Large intestine (tissue), 12 donors: Measurements from ENCODE around the gene PANX2. TPM values are rescaled to one million over a fixed set of nuclear protein-coding genes. Genes with fewer than 3 reads are reported as not detected.
"Not testable (repeated sequence)": the region's sequence is repeated elsewhere in the genome, so short reads cannot be mapped to it uniquely, and the experiment has no call there.

Source experiments
- DNase-seq, 2 donors: peaks; one replicate each; pipeline versions ENCODE4 v3.0.0 to v3.0.0-alpha.2; 2013
- H3K27ac ChIP-seq: one replicate; pipeline ENCODE4 v1.5.1; 2013; ENCODE audit warnings: low read length
- H3K27me3 ChIP-seq: 2 replicates; pipeline ENCODE4 v1.6.1; 2013; ENCODE audit warnings: low read length; ENCODE audit not compliant: control insufficient read depth, insufficient read depth
- H3K36me3 ChIP-seq: 2 replicates; pipeline ENCODE4 v1.6.1; 2013; ENCODE audit warnings: low read length; ENCODE audit not compliant: control insufficient read depth, insufficient read depth
- H3K4me1 ChIP-seq: one replicate; pipeline ENCODE4 v1.6.1; 2013; ENCODE audit warnings: low read length; ENCODE audit not compliant: control insufficient read depth, insufficient read depth
- H3K4me3 ChIP-seq: one replicate; pipeline ENCODE4 v1.5.1; 2013; ENCODE audit warnings: low read length
- H3K9me3 ChIP-seq: one replicate; pipeline ENCODE4 v1.6.1; 2013; ENCODE audit warnings: mild to moderate bottlenecking, low read depth, low read length, moderate library complexity; ENCODE audit not compliant: control insufficient read depth
- whole genome bisulfite sequencing: methylation state at CpG from one replicate; pipeline ENCODE4 v1.1.5; 2013; ENCODE audit warnings: low lambda C conversion rate; ENCODE audit not compliant: insufficient coverage; 5-methylcytosine and 5-hydroxymethylcytosine counted together
- long read RNA-seq, 11 donors: transcript quantifications; one replicate each; lab custom pipeline, GENCODE V29; 2026
- polyA plus RNA-seq: library from polyadenylated mRNA; unstranded; fragments of 120-200 nt; gene quantifications from one replicate; pipeline ENCODE4 v1.2.1, GENCODE V29; 2013

PANX2 gene
- 0.55 TPM for polyA plus RNA-seq
- long read RNA-seq, donor 1: 0 reads
- long read RNA-seq, donor 2: 0 reads
- long read RNA-seq, donor 3: 0 reads
- long read RNA-seq, donor 4: 0 reads
- long read RNA-seq, donor 5: 0 reads
- long read RNA-seq, donor 6: 0 reads
- long read RNA-seq, donor 7: 0 reads
- long read RNA-seq, donor 8: 0 reads
- long read RNA-seq, donor 9: 0 reads
- long read RNA-seq, donor 10: 0 reads
- long read RNA-seq, donor 11: 0 reads

- DNase-seq: no peak
- Histone ChIP-seq H3K27ac (no peak within 1 kb of the TSS), H3K4me1 (peaks cover 13% of the 10 kb centered on the region), H3K27me3 (peaks cover 34% of the 10 kb centered on the region), H3K4me3 (peak within 1 kb of the TSS; percentile 16), H3K36me3 (no peaks in the 10 kb centered on the region), H3K9me3 (peaks cover 12% of the 10 kb centered on the region)
- no CpG with 5 or more reads among the region's 105 CpGs for WGBS
Observed at GRCh38 chr22:50170453-50171318, at the start of gene PANX2. TSS of gene PANX2 (plus strand) at chr22:50170731. CDS start at chr22:50170731, 0 bp downstream.

GRCh38 chr22:50121202-50121740, 49.3 kb upstream of the PANX2 start:
- Histone ChIP-seq H3K4me3 (no peak overlapping the region), H3K4me1 (peaks cover 9% of the 10 kb centered on the region), H3K9me3 (peaks cover 9% of the 10 kb centered on the region), H3K27ac (no peak overlapping the region), H3K36me3 (no peaks in the 10 kb centered on the region), H3K27me3 (no peaks in the 10 kb centered on the region)
- WGBS: 100% methylated on average over 3 of the region's 11 CpGs
- no peak for DNase-seq

GRCh38 chr22:50123119-50123518, 47.4 kb upstream of the PANX2 start:
- no peaks in the 10 kb centered on the region for H3K36me3 ChIP-seq
- peaks cover 9% of the 10 kb centered on the region for H3K4me1 ChIP-seq
- no CpG with 5 or more reads among the region's 4 CpGs for WGBS
- DNase-seq: no peak
- H3K27ac ChIP-seq: no peak overlapping the region
- H3K27me3 ChIP-seq: no peaks in the 10 kb centered on the region
- peaks cover 9% of the 10 kb centered on the region for H3K9me3 ChIP-seq
- H3K4me3 ChIP-seq: no peak overlapping the region

- Histone ChIP-seq H3K4me1 (no peaks in the 10 kb centered on the region), H3K27ac (no peak overlapping the region), H3K36me3 (no peaks in the 10 kb centered on the region), H3K27me3 (no peaks in the 10 kb centered on the region), H3K4me3 (no peak overlapping the region), H3K9me3 (peaks cover 9% of the 10 kb centered on the region)
- no peak for DNase-seq
- WGBS: 100% methylated on average over 1 of the region's 9 CpGs
Observed at GRCh38 chr22:50125029-50125428, 45.5 kb upstream of the PANX2 start.

- Histone ChIP-seq H3K36me3 (no peaks in the 10 kb centered on the region), H3K27ac (no peak overlapping the region), H3K9me3 (no peaks in the 10 kb centered on the region), H3K27me3 (no peaks in the 10 kb centered on the region), H3K4me1 (no peaks in the 10 kb centered on the region), H3K4me3 (no peak overlapping the region)
- WGBS: no CpG with 5 or more reads among the region's 10 CpGs
- DNase-seq: no peak
Observed at GRCh38 chr22:50129121-50129736, 41.3 kb upstream of the PANX2 start.

GRCh38 chr22:50131894-50132293, 38.6 kb upstream of the PANX2 start:
- no peak for DNase-seq
- no peak overlapping the region for H3K4me3 ChIP-seq

GRCh38 chr22:50134481-50134880, 36.0 kb upstream of the PANX2 start:
- no peak for DNase-seq
- H3K4me3 ChIP-seq: no peak overlapping the region
- no peaks in the 10 kb centered on the region for H3K36me3 ChIP-seq
- 100% methylated on average over 1 of the region's 10 CpGs for WGBS
- H3K9me3 ChIP-seq: no peaks in the 10 kb centered on the region
- H3K27ac ChIP-seq: no peak overlapping the region
- H3K4me1 ChIP-seq: no peaks in the 10 kb centered on the region
- no peaks in the 10 kb centered on the region for H3K27me3 ChIP-seq

More at GRCh38 chr22:50131894-50132293, 38.6 kb upstream of the PANX2 start:
- Histone ChIP-seq H3K27me3 (no peaks in the 10 kb centered on the region), H3K9me3 (no peaks in the 10 kb centered on the region), H3K27ac (no peak overlapping the region), H3K36me3 (no peaks in the 10 kb centered on the region), H3K4me1 (no peaks in the 10 kb centered on the region)
- WGBS: no CpG with 5 or more reads among the region's 4 CpGs

- no peak for DNase-seq
- Histone ChIP-seq H3K27me3 (no peaks in the 10 kb centered on the region), H3K9me3 (no peaks in the 10 kb centered on the region), H3K27ac (no peak overlapping the region), H3K4me1 (peaks cover 8% of the 10 kb centered on the region), H3K4me3 (no peak overlapping the region), H3K36me3 (no peaks in the 10 kb centered on the region)
- no CpG with 5 or more reads among the region's 5 CpGs for WGBS
Observed at GRCh38 chr22:50136581-50137015, 33.9 kb upstream of the PANX2 start.

- H3K27me3 ChIP-seq, H3K4me3 ChIP-seq, H3K4me1 ChIP-seq, H3K27ac ChIP-seq, DNase-seq, H3K9me3 ChIP-seq, H3K36me3 ChIP-seq: not testable (repeated sequence)
- 100% methylated on average over 1 of the region's 9 CpGs for WGBS
Observed at GRCh38 chr22:50137277-50137676, 33.3 kb upstream of the PANX2 start.

GRCh38 chr22:50138041-50138440, 32.5 kb upstream of the PANX2 start:
- peaks cover 8% of the 10 kb centered on the region for H3K4me1 ChIP-seq
- no peak overlapping the region for H3K4me3 ChIP-seq
- DNase-seq: no peak
- no peaks in the 10 kb centered on the region for H3K36me3 ChIP-seq
- no peaks in the 10 kb centered on the region for H3K27me3 ChIP-seq
- no peaks in the 10 kb centered on the region for H3K9me3 ChIP-seq
- no CpG with 5 or more reads among the region's 4 CpGs for WGBS
- H3K27ac ChIP-seq: no peak overlapping the region
